MM.1S (cell line): Measurements from ENCODE around the gene CNGA3.
"Not testable (repeated sequence)": the region's sequence is repeated elsewhere in the genome, so short reads cannot be mapped to it uniquely, and the experiment has no call there.

Source experiments
- DNase-seq: peaks from one replicate; pipeline ENCODE4 v3.0.0-alpha.2; 2015
- H2AFZ ChIP-seq: fragments of 300-600 bp; sonication (generic); 2 replicates; pipeline ENCODE4 v1.6.0; 2016; ENCODE audit warnings: antibody characterized with exemption, low read length
- H3F3A ChIP-seq: fragments of 300-600 bp; sonication (generic); 2 replicates; pipeline ENCODE4 v1.6.1; 2016; ENCODE audit warnings: mild to moderate bottlenecking, antibody characterized with exemption, low read length, moderate library complexity, mixed read lengths; ENCODE audit not compliant: insufficient read depth
- H3K27ac ChIP-seq: fragments of 300-600 bp; sonication (generic); 2 replicates; pipeline ENCODE4 v1.5.1; 2016; ENCODE audit warnings: mild to moderate bottlenecking, low read length
- H3K27me3 ChIP-seq: fragments of 300-600 bp; sonication (generic); replicated peaks from 2 replicates; pipeline ENCODE4 v1.6.0; 2016; ENCODE audit warnings: low read length; ENCODE audit not compliant: insufficient read depth
- H3K36me3 ChIP-seq: fragments of 300-600 bp; sonication (generic); replicated peaks from 2 replicates; pipeline ENCODE4 v1.6.1; 2016; ENCODE audit warnings: mild to moderate bottlenecking, low read length, mixed read lengths; ENCODE audit not compliant: insufficient read depth
- H3K4me1 ChIP-seq: fragments of 300-600 bp; sonication (generic); 2 replicates; pipeline ENCODE4 v1.6.1; 2016; ENCODE audit warnings: low read length, mixed read lengths
- H3K4me2 ChIP-seq: fragments of 300-600 bp; sonication (generic); 2 replicates; pipeline ENCODE4 v1.6.0; 2016; ENCODE audit warnings: low read depth, low read length
- H3K4me3 ChIP-seq: fragments of 300-600 bp; sonication (generic); 2 replicates; pipeline ENCODE4 v1.5.1; 2016; ENCODE audit warnings: low read length, mixed read lengths
- H3K79me2 ChIP-seq: fragments of 300-600 bp; sonication (generic); 2 replicates; pipeline ENCODE4 v1.6.1; 2016; ENCODE audit warnings: mixed run types, low read length, mixed read lengths
- H3K9ac ChIP-seq: fragments of 300-600 bp; sonication (generic); 2 replicates; pipeline ENCODE4 v1.6.1; 2016; ENCODE audit warnings: low read length, mixed read lengths
- H3K9me2 ChIP-seq: fragments of 300-600 bp; sonication (generic); replicated peaks from 2 replicates; pipeline ENCODE4 v1.6.1; 2016; ENCODE audit warnings: mild to moderate bottlenecking, low read length, mixed read lengths; ENCODE audit not compliant: insufficient read depth
- H3K9me3 ChIP-seq: fragments of 300-600 bp; sonication (generic); replicated peaks from 2 replicates; pipeline ENCODE4 v1.6.1; 2016; ENCODE audit warnings: mild to moderate bottlenecking, low read length, mixed read lengths; ENCODE audit not compliant: insufficient read depth
- H4K20me1 ChIP-seq: fragments of 300-600 bp; sonication (generic); 2 replicates; pipeline ENCODE4 v1.6.1; 2016; ENCODE audit warnings: mild to moderate bottlenecking, low read length, moderate library complexity, mixed read lengths; ENCODE audit not compliant: insufficient read depth
- EZH2 ChIP-seq: fragments of 300-600 bp; sonication (generic); optimal IDR thresholded peaks from 2 replicates; pipeline ENCODE3; 2017; ENCODE audit warnings: low read depth, mild to moderate bottlenecking, antibody characterized with exemption, low read length, mixed read lengths
- EZH2phosphoT487 ChIP-seq: fragments of 300-600 bp; sonication (generic); IDR thresholded peaks from 2 replicates; pipeline ENCODE4 v1.6.1; 2018; ENCODE audit warnings: antibody characterized with exemption, low read length
- TF ChIP-seq, protein P1 (sequence below): fragments of 300-600 bp; sonication (generic); IDR thresholded peaks from 2 replicates; pipeline ENCODE4 v1.5.1; 2016; ENCODE audit warnings: antibody characterized with exemption, low read length, mixed read lengths

CNGA3 gene

DNA sequence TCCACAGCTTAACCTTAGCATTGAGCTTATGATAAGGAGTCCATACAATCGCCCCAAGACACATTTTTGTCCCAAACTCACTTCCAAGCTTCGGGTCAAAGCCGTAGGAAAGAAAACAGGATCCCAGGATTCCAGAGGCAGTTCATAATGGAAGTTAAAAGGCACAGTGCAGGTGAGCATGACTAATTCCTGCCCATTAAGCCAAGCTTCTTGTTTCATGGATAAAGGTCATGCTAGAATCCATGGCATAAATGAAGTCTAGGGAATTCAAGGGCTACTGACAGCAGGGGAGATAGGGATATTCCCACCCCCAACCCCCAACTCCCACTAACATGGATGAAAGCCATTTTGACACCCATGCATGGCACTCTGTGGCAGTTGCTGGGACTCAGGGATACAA lies 88.2 kb downstream of the CNGA3 start:
- H3K36me3 ChIP-seq, result no peaks in the 10 kb centered on the region

DNA sequence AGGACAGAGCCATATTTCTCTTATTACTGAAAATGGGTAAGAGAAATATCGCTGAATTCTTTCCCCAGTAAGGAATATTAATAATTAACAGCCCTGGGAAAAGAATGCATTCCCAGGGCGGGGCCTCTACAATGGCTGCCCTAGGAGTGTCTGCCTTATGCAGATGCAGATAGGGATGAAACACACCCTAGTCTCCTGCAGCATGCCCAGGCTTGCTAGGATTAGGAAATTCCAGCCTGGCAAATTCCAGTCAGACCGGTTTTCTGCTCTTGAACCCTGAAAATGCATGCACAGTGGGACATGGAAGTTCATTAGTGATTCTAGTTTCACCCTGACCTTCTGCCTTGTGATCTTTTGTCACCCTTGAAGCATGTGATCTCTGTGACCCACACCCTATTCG lies 89.4 kb downstream of the CNGA3 start:
- not testable (repeated sequence) for H3K9me3 ChIP-seq, DNase-seq

More for the DNA sequence above, 88.2 kb downstream of the CNGA3 start:
- Histone ChIP-seq H3K27me3 (no peaks in the 10 kb centered on the region), H4K20me1 (no peaks in the 10 kb centered on the region), H2AFZ (no peak overlapping the region), H3K9me2 (no peaks in the 10 kb centered on the region), H3K27ac (no peak overlapping the region), H3K4me3 (no peak overlapping the region), H3K4me1 (peaks cover 17% of the 10 kb centered on the region), H3F3A (peaks cover 15% of the 10 kb centered on the region), H3K9me3 (no peaks in the 10 kb centered on the region), H3K79me2 (no peaks in the 10 kb centered on the region), H3K4me2 (no peak overlapping the region), H3K9ac (no peak overlapping the region)
- no peak for DNase-seq
- TF ChIP-seq, protein P1, sequence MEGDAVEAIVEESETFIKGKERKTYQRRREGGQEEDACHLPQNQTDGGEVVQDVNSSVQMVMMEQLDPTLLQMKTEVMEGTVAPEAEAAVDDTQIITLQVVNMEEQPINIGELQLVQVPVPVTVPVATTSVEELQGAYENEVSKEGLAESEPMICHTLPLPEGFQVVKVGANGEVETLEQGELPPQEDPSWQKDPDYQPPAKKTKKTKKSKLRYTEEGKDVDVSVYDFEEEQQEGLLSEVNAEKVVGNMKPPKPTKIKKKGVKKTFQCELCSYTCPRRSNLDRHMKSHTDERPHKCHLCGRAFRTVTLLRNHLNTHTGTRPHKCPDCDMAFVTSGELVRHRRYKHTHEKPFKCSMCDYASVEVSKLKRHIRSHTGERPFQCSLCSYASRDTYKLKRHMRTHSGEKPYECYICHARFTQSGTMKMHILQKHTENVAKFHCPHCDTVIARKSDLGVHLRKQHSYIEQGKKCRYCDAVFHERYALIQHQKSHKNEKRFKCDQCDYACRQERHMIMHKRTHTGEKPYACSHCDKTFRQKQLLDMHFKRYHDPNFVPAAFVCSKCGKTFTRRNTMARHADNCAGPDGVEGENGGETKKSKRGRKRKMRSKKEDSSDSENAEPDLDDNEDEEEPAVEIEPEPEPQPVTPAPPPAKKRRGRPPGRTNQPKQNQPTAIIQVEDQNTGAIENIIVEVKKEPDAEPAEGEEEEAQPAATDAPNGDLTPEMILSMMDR, result no peak
- TF ChIP-seq EZH2phosphoT487, result no peak
- TF ChIP-seq EZH2, result no peak

DNA sequence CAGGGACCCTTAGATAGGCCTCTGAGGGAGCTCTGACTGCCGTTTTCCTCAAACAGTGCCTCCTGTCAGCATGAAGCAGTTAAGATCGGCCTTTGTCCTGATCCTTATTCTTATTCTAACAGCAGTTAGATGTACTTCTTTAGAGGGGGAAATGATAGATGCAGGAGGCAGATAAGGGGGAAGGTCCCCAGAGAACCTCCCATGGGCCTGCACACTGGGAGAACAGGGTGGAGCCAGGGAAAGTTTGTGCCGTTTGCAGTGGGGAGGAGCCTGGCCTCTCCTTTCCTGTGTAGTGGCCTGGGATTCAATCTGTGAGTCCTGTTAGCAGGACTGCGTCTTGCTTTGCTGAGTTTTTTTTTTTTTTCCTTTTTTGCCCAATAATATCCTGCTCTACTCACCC lies 90.5 kb downstream of the CNGA3 start:
- H3K4me2 ChIP-seq, result no peak overlapping the region
- H3K4me1 ChIP-seq, result peaks cover 23% of the 10 kb centered on the region
- H3K9ac ChIP-seq, result no peak overlapping the region
- H2AFZ ChIP-seq, result no peak overlapping the region
- TF ChIP-seq, protein P1, result no peak
- H3F3A ChIP-seq, result peaks cover 18% of the 10 kb centered on the region
- H4K20me1 ChIP-seq, result no peaks in the 10 kb centered on the region
- H3K27ac ChIP-seq, result no peak overlapping the region
- H3K79me2 ChIP-seq, result no peaks in the 10 kb centered on the region
- H3K9me2 ChIP-seq, result no peaks in the 10 kb centered on the region
- H3K27me3 ChIP-seq, result no peaks in the 10 kb centered on the region
- H3K4me3 ChIP-seq, result no peak overlapping the region
- no peaks in the 10 kb centered on the region for H3K36me3 ChIP-seq
- no peak for DNase-seq
- H3K9me3 ChIP-seq, result no peaks in the 10 kb centered on the region

More for the DNA sequence above, 89.4 kb downstream of the CNGA3 start:
- not testable (repeated sequence) for H3K9ac ChIP-seq, H3K27ac ChIP-seq, H3K4me3 ChIP-seq, H3K27me3 ChIP-seq, H2AFZ ChIP-seq, H3K79me2 ChIP-seq, H3K4me2 ChIP-seq, H4K20me1 ChIP-seq, H3K9me2 ChIP-seq, H3K36me3 ChIP-seq
- H3K4me1 ChIP-seq, result peaks cover 23% of the 10 kb centered on the region
- peaks cover 18% of the 10 kb centered on the region for H3F3A ChIP-seq

DNA sequence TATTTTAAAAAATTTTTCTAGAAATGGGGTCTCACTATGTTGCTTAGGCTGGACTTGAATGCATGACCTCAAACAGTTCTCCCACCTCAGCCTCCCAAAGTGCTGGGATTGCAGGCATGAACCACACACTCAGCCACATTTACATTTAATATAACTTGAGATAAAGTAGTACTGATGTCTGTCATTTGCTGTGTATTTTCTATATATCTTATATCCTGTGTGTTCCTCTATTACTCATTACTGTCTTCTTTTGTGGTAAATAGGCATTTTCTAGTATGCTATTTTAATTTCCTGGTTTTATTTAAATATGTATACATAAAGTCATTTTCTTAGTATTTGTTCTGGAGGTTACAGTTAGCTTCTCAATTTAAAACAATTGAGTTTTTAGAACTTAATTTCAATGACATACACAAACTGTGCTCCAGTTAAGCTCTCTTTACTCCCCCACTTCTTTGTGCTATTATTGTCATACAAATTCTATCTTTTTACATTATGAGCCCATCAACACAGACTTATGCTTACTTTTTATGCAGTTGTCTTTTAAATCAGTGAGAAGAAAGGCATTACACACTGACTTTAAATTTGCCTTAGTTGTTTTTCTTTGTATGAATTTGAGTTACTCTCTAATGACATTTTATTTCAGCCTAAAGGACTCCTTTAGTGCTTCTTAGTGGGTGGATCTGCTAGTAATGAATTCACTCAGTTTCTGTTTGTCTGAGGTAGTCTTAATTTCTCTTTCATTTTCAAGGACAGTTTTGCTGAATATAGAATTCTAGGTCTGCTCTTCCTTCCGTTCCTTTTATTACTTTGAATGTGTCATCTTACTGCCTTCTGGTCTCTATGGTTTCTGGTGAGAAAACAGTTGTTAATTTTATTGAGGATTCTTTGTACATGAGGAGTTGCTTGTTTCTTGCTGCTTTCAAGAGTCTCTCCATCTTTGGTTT lies 92.2 kb downstream of the CNGA3 start:
- H4K20me1 ChIP-seq, result no peaks in the 10 kb centered on the region
- H3K4me3 ChIP-seq, result 0 out of 2 replicates have a peak overlapping the region, but pooled peaks have one; percentile 19
- H3K9me2 ChIP-seq, result no peaks in the 10 kb centered on the region
- H3K79me2 ChIP-seq, result no peaks in the 10 kb centered on the region
- H3F3A ChIP-seq, result peaks cover 18% of the 10 kb centered on the region
- H3K9me3 ChIP-seq, result no peaks in the 10 kb centered on the region
- H3K27me3 ChIP-seq, result no peaks in the 10 kb centered on the region
- H3K9ac ChIP-seq, result 0 out of 2 replicates have a peak overlapping the region, but pooled peaks have one; percentile 14
- H3K36me3 ChIP-seq, result no peaks in the 10 kb centered on the region
- H3K4me1 ChIP-seq, result peaks cover 23% of the 10 kb centered on the region
- peak overlapping the region; percentile 84 for H3K27ac ChIP-seq
- no peak overlapping the region for H2AFZ ChIP-seq
- TF ChIP-seq EZH2phosphoT487 (no peak), EZH2 (no peak)
- TF ChIP-seq, protein P1, result no peak
- H3K4me2 ChIP-seq, result peak overlapping the region; percentile 73
- DNase-seq, result peak; percentile 86
